GM23248 (cell line): ENCODE measurements around the gene TMEM63C.

Source experiments
- EZH2 ChIP-seq: fragments of 200-600 bp; sonication (generic); IDR thresholded peaks from 2 replicates; pipeline ENCODE4 v1.6.1; 2018; ENCODE audit warnings: antibody characterized with exemption, mild to moderate bottlenecking; ENCODE audit not compliant: insufficient read depth, poor library complexity, severe bottlenecking
- EZH2phosphoT487 ChIP-seq: fragments of 200-600 bp; sonication (generic); IDR thresholded peaks from 2 replicates; pipeline ENCODE4 v1.6.1; 2018; ENCODE audit warnings: antibody characterized with exemption, moderate library complexity, mild to moderate bottlenecking, low read depth; ENCODE audit not compliant: insufficient read depth

DNA sequence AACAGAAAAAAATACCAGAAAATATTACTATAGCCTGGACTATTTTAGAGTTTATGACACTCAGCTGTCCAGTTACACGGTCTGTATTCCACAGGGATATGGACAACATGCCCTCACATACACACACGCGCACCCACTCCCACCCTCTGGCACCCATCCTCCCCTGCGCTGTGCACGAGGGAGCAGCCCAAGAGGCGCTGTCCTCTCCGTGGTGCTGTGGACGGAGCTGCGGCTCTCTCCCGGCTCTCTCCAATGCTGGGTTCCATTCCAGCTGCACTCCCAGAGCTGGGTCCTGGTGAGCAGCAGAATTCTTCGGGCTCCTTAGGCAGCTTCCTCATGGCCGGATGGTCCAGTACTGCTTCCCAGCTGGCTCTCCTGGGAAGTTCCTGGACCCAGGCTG is 95.4 kb downstream of the TMEM63C start:
- TF ChIP-seq EZH2, result no peak
- no peak for TF ChIP-seq EZH2phosphoT487
